Vein endothelial cell (primary cell): ENCODE measurements around the gene KIF26A. TPM values are rescaled to one million over a fixed set of nuclear protein-coding genes. Genes with fewer than 3 reads are reported as not detected.
A peak's percentile ranks its signal among the peaks of the same experiment; 100 is the strongest.

Experiments used
- small RNA-seq: library from RNA; depleted of rRNA; stranded (forward); fragments of <200 nt; gene quantifications from one replicate; pipeline ENCODE3, GENCODE V24; 2012
- total RNA-seq: library from RNA; depleted of rRNA; stranded (reverse); fragments of >200 nt; gene quantifications from 2 replicates; pipeline ENCODE4 v1.2.3, GENCODE V29; 2012

The KIF26A gene
- 8.2 and 14.6 TPM in 2 replicates for total RNA-seq

DNA sequence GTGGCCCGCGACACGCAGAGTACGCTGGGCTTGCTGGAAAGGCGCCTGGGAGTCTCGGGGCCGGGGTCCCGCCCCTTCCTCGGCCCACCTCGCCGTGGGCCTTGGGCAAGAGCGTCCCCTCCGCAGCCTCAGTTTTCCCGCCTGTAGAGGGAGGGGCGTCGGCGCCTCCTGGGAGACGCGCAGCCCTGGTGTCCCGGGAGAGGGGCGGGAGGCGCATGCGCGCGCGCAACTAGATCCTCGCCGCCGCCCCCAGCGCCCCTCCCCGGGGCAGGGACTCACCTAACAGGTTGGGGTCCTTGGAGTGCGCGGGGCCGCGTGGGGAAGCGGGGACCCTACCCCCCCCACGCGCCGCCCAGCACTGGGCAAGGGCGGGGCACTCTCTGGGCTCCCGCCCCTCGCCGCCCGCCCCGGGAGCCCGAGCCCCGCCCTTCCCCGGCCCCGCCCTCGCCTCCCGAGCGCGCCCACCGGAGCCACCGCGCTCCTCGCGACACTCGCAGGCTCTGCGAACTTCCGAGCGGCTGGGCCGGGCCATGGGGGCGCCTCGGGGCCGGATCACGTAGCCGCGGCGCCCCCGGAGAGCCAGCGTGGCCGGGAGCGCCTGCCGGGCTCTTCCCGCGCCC, at the start of gene KIF26A:
KIF26A (plus strand) TSS at position 490 of the 620 bp plus-strand sequence. CDS start 136 bp downstream, outside the sequence.

Small RNA genes within 50 kb of the gene (small RNA-seq; reads per million reads assigned to genes)
- gene MIR203A, result 45.0 reads per million, percentile 98 among the genes with 10 or more reads in this experiment

Other genes with a start within 250 kb of the KIF26A start
- 0.65 and 1.2 TPM in 2 replicates for gene TDRD9, start 210.1 kb upstream of the KIF26A start, total RNA-seq
- gene RD3L, start 196.1 kb upstream of the KIF26A start, total RNA-seq, result not detected in 2 replicates
- gene ASPG, start 52.9 kb upstream of the KIF26A start, total RNA-seq, result not detected in 2 replicates